Measurements from ENCODE around the gene HDAC4. TPM values are rescaled to one million over a fixed set of nuclear protein-coding genes. Genes with fewer than 3 reads are reported as not detected.
A peak's percentile ranks its signal among the peaks of the same experiment; 100 is the strongest.

Gene HDAC4
- total RNA-seq, 1 donor from 2014 or later: 18.3 TPM

DNA sequence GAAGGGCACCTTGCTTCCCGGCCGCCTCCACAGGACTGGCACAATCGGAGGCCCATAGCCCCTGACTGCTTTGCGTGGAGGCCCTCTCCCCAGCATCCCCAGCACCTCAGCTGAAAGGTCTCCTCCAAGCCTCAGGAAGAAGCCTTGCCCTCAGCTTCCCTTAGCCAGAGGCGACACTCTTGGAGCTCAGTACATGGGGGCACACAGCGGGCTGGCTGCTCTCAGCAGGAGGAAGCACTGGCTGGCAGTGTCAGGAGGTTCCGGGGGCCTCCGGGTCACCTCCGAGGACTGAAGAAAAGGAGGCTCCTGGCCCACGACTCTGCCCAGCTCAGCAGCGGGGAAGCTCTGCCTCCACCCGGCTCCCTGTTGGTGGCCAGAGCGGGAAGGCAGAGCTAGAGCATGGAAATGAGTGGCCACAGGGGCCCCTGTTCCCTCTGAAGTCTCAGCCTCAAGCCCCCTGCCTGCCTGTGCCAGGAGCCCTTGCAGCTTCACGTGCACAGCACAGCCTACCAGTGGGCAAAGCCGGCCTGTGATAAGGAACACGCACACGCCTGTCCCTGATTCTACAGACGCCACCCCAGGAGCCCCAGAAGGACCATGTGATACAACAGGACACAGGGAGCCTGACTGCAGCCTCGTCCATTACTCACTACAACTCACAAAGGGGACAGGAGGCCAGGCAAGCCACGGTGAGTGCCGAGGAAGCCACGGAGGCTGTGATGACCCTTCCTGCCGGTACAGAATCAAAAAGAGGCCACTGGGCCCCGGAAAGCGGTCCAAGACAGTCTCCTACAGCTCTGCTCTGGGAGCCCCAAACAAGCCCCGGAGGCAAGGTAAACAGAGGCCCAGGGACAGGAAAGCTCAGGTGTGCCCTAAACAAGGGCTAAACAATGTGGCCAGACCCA is 15.5 kb downstream of the HDAC4 start:
- DNase-seq (ENCODE audit: extremely low read depth, low read depth, low spot score): no peak

GRCh38 chr2:239383759-239384156 is 17.1 kb downstream of the HDAC4 start:
- no peak for DNase-seq (ENCODE audit: extremely low read depth, low read depth, low spot score)

- no peak for DNase-seq (ENCODE audit: extremely low read depth, low read depth, low spot score)
These were observed 17.6 kb downstream of the HDAC4 start for GRCh38 chr2:239383036-239383758.

DNA sequence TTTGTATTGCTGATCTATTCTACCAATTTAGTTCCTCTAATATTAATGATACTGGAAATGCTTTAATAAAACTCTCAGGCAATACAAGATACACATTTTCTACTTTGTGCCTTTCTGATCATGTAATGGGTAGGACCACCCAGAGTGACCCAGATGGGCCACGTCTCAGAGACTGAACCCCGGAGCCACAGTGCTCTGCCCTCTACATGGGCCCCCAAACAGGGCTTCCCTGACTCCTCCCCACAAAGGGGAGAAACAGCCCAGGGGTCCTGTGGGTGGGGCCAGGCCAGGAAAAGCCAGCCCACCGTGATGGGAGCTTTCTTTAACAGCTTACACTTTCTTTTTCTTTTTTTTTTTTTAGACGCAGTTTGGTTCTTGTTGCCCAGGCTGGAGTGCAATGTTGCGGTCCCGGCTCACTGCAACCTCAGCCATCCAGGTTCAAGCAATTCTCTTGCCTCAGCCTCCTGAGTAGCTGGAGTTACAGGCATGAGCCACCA is 18.4 kb downstream of the HDAC4 start:
- no peak for DNase-seq (ENCODE audit: extremely low read depth, low read depth, low spot score)

GRCh38 chr2:239381709-239382134 is 19.1 kb downstream of the HDAC4 start:
- no peak for DNase-seq (ENCODE audit: extremely low read depth, low read depth, low spot score)

GRCh38 chr2:239380831-239381708 is 19.8 kb downstream of the HDAC4 start:
- DNase-seq (ENCODE audit: extremely low read depth, low read depth, low spot score): peak; percentile 36

- DNase-seq (ENCODE audit: extremely low read depth, low read depth, low spot score): no peak
These were observed 21.1 kb downstream of the HDAC4 start for GRCh38 chr2:239379641-239380170.

DNA sequence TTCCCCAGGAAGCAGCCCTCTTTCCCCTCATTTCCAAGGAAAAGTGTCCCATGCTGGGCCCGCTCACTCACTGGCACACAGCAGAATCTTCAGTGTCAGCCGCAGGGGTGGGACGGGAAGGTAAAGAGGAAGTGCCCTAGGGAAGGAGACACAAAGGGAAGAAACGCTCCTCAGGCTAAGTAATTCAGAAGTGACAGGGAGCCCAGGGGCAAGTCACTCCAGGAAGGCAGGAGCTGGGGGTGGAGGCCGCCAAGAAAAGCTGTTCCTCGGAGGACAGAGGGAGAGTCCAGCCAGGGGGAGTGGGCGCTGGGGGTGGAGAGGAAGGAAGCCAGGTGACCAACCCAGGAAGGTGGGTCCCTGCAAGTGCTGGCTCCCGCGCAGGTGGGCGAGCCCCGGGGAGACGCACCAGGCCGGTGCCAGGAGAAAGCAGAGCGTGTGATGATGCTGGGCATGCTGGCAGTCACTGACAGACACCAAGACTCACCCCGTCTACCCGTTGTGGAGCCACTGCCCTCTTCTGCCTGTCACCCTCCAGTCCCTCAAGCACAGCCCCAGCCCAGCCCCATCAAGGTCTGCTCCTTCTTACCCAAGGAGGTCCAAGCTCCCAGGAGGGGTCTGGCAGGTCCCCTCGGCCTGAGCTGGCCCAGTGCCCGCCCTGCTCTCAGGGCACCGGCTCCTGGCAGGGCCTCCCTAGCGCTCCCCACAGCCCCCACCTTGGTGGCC is 21.7 kb downstream of the HDAC4 start:
- no peak for DNase-seq (ENCODE audit: extremely low read depth, low read depth, low spot score)

DNA sequence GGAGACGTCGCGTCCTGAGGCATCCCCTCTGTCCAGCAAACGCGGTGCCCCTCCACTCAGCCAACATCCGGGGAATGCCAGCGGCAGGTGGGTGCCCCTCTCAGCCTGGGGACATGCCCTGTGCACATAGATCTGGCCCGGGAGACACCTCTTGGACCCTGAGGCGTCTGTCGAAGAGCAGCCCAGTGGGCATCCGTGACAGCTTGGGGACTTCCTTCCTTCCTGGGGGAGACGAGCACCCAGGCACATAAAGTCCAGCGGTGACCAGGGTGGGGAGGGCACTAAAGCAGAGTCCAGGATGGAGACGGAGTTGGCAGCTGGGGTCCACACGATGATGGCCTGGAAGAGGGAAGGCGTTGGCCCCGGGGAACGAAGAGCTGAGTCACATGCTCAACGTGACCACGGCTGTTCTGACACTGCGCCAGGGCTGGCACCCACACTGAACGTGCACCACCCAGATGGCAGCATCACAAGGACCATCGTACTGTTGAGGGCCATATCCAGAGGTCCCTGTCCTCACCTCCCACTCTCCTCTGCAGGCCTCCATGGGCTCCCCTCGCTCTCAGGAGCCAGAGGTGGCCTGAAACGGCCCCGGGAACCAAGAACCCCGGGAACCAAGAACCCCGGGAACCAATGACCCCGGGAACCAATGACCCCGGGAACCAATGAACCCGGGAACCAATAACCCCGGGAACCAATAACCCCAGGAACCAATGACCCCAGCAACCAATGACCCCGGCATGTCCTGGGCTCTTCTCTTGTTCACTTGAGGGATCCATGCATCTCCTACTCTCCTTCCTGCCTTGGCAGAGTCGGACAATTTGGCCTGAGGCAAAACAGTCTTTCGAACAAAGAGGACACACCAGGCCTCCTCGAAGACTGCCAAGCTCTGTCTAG is 22.6 kb downstream of the HDAC4 start:
- DNase-seq (ENCODE audit: extremely low read depth, low read depth, low spot score): no peak

- no peak for DNase-seq (ENCODE audit: extremely low read depth, low read depth, low spot score)
These were observed 23.2 kb downstream of the HDAC4 start for GRCh38 chr2:239377591-239377990.

DNA sequence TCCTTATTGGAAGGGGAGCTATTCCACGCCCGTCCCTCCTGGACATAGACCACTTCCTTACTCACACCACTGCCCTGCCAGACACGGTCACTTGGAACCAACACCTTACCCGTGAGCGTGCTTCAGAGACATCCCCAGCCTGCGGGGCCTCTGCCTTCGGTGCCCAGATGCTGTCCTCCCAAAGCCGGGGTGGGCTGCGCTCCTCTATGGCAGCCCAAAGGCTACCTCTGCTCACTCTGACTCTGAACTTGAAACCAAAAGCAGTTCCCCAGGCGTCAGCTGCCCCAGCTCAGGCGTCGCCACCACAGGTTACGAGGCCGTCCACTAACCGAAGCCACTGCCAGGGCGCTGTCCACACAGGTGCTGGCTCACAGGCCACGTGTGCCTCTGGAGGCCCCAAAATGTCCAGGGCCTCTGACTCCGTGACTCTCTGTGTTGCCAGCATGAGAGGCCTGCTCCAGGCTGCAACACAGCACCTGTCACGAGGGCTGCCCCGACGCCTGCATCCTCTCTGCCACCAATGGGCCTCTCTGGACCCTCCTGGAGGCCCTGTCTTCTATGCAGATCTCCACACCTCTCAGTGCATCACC is 23.8 kb downstream of the HDAC4 start:
- no peak for DNase-seq (ENCODE audit: extremely low read depth, low read depth, low spot score)

DNA sequence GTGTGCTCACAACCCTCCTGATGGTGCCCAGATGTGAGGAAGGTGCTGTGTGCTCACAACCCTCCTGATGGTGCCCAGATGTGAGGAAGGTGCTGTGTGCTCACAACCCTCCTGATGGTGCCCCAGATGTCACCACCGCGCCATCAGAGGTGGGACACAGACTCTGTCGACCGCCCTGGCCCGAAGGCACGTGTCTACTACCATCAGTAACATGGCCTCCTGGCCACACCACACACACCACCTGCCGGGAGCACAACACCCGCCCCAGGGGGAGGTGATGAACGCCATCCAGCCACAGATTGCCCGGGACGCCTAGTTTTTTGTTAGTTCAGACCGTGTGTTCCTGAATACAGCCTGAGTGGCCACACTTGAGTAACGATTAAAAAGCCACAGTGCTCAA is 24.5 kb downstream of the HDAC4 start:
- no peak for DNase-seq (ENCODE audit: extremely low read depth, low read depth, low spot score)

DNA sequence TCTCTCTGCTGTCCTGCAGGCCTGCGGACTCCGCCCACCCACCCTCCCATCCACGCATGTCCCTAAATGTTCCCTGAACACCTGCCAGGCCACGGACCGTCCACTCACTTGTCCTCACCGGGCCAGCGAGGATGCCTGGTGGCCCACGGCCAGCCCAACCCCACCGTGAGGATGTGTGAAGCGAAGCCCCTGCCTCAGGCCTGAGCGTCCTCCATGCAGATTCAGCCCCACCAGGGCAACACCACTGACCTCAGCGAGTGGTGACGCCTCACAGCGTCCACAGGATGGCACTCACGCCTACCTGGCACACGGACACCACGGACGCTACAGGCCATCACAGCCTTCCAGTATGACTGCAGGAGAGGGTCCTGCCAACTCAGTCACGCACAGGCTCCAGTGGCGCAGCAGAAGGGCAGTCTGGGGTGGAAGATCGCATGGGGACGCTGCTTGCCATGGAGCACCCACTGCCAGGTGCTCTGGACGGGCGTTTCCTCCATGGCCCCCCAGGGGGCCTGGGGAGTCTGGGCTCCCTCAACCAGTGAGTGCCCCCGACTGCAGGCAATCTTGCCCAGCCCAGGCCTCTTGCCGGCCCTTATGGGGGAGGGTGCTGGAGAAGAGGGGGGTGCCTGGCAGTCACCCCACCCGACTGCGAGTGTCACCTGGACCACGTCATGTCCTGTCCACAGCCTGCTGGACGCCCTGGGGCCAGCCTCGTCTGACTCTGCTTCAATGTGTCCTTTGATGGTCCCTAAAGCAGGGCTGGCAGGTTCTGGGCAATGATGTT is 25.4 kb downstream of the HDAC4 start:
- DNase-seq (ENCODE audit: extremely low read depth, low read depth, low spot score): no peak

GRCh38 chr2:239374896-239375277 is 25.9 kb downstream of the HDAC4 start:
- DNase-seq (ENCODE audit: extremely low read depth, low read depth, low spot score): no peak

DNA sequence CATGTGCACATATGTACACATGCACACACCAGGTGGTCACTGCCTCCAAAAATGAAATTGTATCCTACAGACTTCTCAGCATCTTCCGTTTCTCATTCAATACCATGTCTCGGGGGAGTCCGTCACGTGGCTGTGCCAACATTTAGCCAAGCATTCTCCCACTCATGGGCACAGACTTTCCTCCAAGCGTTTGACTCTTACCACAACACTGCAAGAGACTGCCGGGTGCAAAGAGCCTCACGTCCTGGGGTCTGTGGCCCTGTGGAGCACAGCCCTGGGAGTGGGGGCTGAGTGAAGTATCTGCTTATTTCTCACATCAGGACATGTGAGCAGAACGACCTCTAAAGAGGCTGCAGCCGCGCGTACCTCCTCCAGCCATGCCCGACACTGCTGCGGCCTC is 28.0 kb downstream of the HDAC4 start:
- DNase-seq (ENCODE audit: extremely low read depth, low read depth, low spot score): no peak

DNA sequence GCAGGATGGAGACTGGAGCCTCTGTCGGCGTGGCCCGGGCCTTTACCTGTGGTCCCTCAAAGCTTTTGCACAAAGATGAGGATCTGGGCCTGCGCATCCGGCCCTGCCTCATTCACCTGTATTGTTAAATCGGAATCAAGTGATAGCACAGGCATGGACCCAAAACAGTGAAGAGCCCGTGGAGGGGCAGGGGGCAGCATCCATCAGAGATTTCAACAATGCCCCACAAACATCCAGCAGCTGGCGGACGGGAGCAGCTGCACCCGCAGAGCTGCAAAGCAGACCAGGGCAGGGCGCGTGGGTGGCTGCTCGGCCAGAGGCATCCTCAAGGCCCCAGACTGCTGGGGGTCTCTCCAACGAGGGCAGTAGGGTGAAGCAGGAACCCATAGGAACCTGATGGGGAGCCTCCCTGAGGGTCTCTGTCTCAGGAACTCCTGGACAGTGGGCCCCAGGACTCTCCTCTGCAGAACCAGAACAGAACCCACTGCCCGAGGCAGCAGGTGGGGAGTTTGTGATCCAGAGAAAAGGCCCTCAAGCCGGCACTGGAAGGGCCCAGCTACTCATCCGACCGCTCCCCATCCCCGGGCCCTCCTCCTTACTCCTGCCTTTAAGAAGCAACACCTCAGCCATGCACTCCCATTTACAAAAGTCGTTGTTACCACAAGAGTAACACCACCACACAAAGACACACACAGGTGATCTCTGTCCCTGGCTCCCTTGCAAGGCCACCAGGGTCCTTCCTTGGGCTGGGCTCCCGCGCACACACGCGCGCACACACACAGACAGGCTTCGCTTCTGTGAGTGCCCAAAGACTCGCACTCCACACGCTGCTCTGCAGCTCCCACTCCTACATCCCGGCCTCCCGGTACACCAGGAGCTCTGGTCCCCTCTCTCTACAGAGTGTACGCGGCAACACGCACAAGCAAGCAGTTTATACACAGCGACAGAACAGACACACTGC is 28.8 kb downstream of the HDAC4 start:
- no peak for DNase-seq (ENCODE audit: extremely low read depth, low read depth, low spot score)

All from glomerular endothelial cell (primary cell).